GM19452 (cell line): ENCODE measurements around the gene SLC26A6.

Experiments used
- ATAC-seq: cut with Tn5 transposase; IDR thresholded peaks from one replicate; pipeline ENCODE4 v1.9.1; 2021; ENCODE audit not compliant: unreplicated experiment

SLC26A6 gene

DNA sequence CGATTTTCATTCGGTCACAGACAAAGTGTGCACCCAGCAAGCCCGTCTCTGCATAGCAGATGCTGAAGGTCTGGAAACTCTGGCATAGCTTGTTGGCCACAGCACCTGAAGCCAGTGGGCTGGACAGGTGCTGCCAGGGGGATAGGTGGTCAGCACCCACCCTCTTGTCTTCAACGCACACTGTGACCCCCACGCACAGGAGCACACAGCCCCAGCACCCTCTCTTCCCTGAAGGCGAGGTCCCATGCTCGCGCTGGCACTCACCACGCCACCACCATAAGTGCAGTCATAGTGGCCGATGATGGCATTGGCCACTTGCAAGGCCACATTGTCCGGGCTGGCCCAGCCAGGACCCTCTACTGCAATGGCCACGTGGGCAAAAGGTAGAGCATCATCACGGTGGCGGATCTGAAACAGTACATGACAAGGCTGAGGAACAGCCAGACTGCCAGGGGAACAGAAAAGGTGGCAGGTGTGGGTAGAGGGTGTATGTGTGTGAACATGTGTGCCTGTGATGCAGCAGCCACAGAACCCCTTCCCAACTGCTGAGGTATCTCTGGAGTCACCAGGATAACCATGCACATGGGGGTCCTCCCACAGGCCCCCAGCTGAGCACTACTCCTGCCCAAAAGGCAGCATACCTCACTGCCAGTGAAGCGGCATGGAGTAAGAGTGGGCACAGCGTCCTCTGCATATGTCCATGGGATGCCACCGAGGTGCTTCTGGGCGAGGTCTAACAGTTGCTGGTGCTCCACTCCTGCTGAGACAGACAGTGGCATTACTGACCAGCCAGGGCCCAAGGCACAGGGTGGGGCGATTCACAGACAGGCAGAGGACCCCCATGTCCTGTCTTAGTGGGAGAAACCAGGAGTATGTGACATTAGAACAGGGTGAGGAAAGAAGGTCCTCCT, 34.3 kb downstream of the SLC26A6 start:
- ATAC-seq = no peak

DNA sequence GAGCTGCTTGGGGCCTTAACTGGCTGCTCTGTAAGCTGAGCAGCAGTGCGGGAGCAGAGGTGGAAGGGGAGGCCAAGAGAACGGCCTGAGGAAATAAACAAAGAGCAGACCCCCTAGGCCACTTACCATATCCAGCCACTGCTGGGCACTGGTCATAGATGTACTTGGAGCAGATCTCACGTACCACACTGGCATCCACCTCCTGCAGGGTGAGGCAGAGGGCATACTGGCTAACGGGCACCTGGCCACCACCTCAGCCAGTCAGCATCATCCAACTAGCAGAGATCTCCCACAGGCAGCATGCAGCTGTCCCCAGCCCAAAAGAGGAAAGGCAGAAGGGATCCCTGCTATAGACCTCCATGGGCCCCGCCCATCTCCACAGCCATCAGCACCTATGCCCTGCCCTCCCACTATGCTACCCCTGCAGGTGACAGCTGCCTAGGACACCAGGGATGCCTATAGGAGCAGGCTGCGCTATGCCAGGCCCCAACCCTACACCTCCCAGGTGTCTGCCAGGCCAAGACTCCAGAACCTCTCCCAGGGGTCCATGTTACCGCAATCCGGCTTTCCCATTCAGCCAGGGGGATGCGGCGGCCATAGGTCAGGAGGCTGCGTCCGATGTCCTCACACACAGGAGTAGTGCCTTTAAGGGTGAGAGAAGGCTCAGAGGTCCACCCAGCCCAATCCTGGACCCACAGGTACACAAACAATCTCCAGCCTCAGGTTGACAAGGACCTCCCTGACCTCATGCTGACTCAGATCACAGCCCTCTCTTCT, 35.6 kb downstream of the SLC26A6 start:
- ATAC-seq = no peak

- ATAC-seq = no peak
Measured at GRCh38 chr3:48599077-48599501, 36.2 kb downstream of the SLC26A6 start.

DNA sequence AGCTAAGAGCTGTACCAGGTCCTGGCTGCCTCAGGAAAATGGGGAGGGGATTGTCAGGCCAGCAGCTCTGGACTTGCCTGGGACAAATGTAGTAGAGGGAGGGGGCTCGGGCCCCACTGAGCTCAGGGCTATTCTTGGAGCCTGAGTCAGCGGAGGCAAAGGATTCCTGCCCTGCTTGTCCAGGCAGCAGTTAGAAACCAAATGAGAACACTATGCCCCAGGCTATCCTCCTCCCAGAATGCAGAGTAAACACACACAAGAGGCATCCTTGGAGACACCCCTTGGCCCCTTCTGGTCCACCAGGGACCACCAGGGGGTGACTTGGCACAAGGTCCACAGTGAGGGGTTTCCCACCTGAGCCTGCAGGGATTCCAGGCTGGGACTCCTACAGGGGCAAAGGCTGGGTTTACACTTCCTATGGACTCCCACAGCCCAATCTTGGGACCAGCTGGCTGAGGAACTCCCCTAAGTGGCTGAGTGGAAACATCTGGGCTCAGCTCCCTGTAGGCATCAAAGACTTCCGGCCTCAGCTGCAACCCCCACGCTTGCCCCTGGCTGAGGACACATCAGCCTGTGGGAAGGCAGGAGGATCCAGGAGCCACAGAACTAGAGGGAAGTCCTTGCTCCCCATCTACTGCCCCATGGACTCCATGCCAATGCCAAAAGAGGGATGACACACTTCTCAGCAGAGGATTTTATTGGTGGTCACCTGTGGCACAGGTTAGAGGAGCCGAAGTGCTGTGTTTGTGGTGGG, 36.8 kb downstream of the SLC26A6 start:
- ATAC-seq = no peak

- ATAC-seq = no peak
Measured at GRCh38 chr3:48597408-48597800, 37.9 kb downstream of the SLC26A6 start.

GRCh38 chr3:48596676-48597407, 38.4 kb downstream of the SLC26A6 start:
- ATAC-seq = no peak

GRCh38 chr3:48596157-48596556, 39.1 kb downstream of the SLC26A6 start:
- ATAC-seq = no peak

DNA sequence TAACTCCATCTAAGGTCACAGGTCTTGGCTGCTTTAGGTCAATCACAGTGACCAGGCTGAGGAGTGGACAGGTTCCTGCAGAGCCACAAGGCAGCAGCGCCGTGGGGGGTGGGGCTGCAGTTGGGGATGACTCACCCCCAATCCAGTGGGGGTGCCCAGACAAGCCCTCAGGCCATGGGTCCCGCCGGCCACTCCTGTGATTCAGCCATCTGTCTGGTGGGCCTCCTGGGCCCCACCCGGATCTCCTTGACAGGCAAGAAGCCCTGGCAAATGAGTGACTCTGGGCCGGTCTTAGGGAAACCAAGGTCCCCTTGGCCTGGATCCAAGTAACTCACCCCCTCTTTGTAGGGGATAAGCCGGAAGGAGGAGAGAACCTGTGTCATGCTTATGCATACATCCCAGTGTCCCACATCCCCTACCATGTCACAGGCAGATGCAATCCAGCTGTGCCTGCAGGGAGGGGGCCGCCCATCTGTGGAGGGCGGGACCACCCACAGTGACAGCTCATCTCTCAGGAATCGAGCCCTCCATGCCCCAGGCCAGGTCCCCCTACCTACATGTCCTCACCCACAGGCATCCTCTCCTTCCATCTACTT, 39.6 kb downstream of the SLC26A6 start:
- no peak for ATAC-seq

- no peak for ATAC-seq
Measured at GRCh38 chr3:48595075-48595525, 40.2 kb downstream of the SLC26A6 start, which contains the start of gene COL7A1. TSS of gene COL7A1 (minus strand) at chr3:48595329. CDS start at chr3:48595159, 170 bp downstream.

DNA sequence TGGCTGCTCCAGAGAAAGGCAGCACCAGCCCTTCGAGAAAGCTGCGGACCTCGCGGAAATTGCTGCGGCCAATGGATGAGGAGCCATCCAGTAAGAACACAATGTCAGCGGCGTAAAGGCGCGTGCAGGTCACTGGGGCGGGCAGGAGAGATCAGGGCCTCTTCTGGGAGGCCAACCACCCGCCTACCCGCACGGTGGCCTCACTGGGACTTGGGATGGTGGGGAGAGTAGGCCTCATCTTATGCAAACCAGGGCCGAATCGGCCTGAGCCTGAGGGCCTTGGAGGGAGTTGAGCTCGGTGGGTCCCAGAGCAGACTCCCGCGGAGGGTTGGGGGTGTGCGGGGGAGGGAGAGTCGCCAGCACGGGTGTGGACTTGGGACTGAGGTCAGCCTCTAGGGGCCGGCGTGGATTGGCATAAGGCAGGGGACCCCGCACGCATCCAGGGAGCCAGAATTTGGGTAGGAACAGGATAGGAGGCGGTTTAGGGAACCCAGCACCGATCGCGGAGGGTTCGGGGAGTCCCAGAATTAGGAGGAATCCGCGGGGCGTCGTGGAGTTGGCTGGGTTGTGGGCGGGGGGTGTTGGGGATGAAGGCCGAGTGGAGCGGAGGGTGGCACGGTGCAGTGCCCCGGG, 40.7 kb downstream of the SLC26A6 start:
- ATAC-seq = no peak

DNA sequence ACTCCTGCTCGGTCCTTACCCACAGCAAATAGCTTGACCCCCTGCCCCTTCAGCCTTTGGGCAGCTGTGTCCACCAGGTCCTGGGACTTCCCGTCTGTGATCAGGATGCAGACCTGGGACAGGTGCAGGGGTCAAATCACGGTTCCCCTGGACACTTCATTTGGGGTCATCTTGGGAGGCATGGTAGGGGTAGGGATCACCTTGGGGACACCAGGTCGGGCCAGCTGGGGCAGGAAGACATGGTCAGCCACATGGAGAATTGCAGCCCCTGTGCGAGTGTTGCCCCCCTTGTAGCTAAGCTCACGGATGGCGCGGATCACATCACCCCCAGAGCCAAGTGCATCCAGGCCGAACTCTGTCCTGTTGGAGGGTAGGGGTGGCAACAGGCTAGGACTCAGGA, 41.9 kb downstream of the SLC26A6 start:
- ATAC-seq = no peak

DNA sequence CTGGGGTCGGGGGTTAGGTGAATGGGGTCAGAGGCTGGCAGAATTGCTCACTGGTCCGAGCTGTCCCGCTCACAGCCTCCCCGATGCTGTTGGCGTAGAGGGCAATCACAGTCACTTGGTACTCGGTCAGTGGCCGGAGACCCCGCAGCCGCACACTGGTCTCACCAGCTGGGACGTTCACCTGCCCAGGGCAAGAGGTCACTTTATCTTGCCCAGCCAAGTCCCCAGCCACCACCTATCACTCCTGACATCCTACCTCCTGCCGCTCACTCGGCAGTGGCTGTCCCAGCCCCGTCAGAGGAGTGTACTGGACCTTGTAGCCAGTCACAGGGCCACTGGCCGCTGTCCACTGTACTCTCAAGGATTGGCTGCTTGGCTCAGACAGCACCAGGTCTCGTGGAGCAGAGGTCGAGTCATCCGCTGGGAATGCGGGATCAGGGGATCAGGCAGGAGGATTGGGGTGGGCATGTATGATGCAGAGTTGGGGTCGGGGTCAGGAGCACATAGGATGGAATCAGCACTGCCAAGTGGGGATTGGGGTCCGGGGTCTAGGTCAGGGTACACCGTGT, 42.7 kb downstream of the SLC26A6 start:
- ATAC-seq = no peak

DNA sequence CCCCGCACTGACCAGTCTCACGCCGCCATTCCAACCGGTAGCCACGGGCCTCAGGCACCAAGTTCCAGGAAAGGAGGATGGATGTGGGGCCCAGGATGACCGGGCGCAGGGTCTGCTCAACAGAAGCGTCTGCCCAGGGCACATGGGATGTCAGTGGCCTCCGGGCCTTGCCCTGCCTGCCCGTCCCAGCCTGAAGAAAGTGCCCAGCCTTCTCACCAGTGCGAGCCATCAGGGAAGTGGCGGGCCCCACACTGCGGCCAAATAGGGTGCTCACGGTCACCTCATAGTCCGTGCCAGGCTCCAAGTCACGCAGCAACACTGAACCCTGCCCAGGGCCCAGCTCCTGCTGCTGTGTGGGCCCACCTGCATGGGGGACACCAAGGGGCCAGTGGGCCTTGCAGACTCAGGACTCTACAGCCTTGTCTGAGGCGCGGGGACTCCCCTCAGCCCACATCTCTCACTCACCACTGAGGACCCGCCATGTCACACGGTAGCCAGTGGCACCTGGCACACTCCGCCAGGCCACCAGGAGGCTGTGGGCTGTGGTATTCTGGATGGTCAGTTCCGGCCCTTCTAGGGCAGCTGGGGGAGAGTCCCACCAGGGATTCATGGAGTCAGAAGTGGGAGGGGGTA, 43.3 kb downstream of the SLC26A6 start:
- ATAC-seq = no peak

DNA sequence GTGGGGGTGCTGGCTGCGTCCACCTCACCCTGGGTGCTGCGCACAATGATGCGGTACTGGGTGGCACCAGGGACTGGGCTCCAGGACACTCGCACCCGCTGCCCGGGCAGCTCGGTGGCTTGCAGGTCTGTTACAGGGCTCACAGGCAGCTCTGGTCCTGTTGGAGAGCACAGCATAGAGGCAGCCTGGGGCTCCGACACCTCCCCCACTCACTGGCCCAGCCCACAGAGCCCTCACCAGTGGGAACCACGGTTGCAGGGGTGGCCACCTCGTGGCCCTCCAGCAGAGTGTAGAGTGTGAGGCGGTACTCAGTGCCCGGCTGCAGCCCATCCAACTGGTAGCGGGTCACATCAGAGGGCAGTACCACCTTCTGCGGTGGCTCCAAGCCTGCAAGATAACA, 43.8 kb downstream of the SLC26A6 start:
- no peak for ATAC-seq

DNA sequence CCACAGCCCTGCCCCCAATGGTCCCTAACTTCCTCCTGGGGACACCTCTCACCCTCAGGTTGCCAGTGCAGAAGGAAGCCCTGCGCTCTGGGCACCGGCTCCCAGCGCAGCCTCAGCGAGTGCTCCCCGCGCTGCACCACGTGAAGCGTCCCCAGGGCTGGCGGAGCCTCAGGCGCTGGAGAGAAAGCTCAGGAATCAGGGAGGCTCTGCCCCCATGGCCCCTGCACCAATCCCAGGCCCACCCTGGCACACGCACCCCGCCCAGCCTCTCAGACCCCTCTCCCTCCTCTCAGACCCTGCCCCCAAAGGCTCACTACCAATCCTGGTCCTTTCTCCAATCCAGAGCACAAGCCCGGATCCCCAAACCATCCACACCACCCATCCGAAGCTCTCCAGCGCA, 47.0 kb downstream of the SLC26A6 start:
- no peak for ATAC-seq

DNA sequence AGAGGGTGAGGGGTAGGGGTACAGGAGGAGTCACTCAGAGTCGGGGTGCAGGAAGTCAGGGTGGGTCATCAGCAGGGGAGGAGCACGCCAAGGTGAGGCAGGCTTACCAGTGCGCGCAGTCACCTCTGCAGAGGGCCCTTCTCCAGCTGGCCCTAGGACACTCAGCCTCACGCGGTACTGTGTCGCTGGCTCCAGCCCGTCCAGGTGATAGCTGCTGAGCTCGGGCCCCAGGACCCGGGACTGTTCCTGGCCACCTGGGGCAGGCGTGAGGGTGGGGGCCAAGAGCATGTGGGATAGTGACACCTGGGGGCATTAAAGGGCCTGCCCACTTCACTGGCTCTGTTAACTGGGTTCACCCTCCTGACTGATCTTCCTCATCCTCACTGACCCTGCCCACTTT, 47.6 kb downstream of the SLC26A6 start:
- no peak for ATAC-seq

- no peak for ATAC-seq
Measured at GRCh38 chr3:48585411-48585810, 49.9 kb downstream of the SLC26A6 start.

GRCh38 chr3:48584836-48585235, 50.4 kb downstream of the SLC26A6 start:
- no peak for ATAC-seq
